ENCODE results near the gene C1orf167. TPM values are rescaled to one million over a fixed set of nuclear protein-coding genes. Genes with fewer than 3 reads are reported as not detected.

Gene C1orf167
- total RNA-seq, 1 donor from 2014 or later = 6.8 TPM

GRCh38 chr1:11804666-11805421 is 42.9 kb downstream of the C1orf167 start:
- peaks cover 51 to 74% (median 62%) of the 10 kb centered on the region in 3 donors for H3K4me1 ChIP-seq (ENCODE audit: control insufficient read depth in 3 of 3, insufficient read depth in 3 of 3, low read length in 3 of 3)
- peak overlapping the region; percentile 81 to 90 (median 88) for H3K4me3 ChIP-seq (ENCODE audit: low read length in 3 of 3)
- H3K9ac ChIP-seq (ENCODE audit: low read depth in 1 of 3, low read length in 3 of 3) = peak overlapping the region; percentile 95 to 99 (median 98)
- H3K36me3 ChIP-seq (ENCODE audit: control insufficient read depth in 3 of 3, insufficient read depth in 3 of 3, low read length in 3 of 3) = peaks cover 25 to 31% (median 28%) of the 10 kb centered on the region in 3 donors
- peak overlapping the region; percentile 99 for H3K27ac ChIP-seq (ENCODE audit: low read depth, low read length)
- no peaks in the 10 kb centered on the region for H3K9me3 ChIP-seq (ENCODE audit: control insufficient read depth in 3 of 3, low read length in 3 of 3)
- no peaks in the 10 kb centered on the region for H3K27me3 ChIP-seq (ENCODE audit: control insufficient read depth in 3 of 3, insufficient read depth in 3 of 3, low read length in 3 of 3)

- H3K27ac ChIP-seq (ENCODE audit: low read depth, low read length) = peak within 1 kb of the TSS; percentile 99
- peaks cover 20 to 23% (median 23%) of the 10 kb centered on the region in 3 donors for H3K36me3 ChIP-seq (ENCODE audit: control insufficient read depth in 3 of 3, insufficient read depth in 3 of 3, low read length in 3 of 3)
- H3K9ac ChIP-seq (ENCODE audit: low read depth in 1 of 3, low read length in 3 of 3) = peak within 1 kb of the TSS; percentile 95 to 99 (median 98)
- H3K4me3 ChIP-seq (ENCODE audit: low read length in 3 of 3) = peak within 1 kb of the TSS; percentile 81 to 94 (median 90)
- H3K27me3 ChIP-seq (ENCODE audit: control insufficient read depth in 3 of 3, insufficient read depth in 3 of 3, low read length in 3 of 3) = no peaks in the 10 kb centered on the region
- H3K9me3 ChIP-seq (ENCODE audit: control insufficient read depth in 3 of 3, low read length in 3 of 3) = no peaks in the 10 kb centered on the region
- peaks cover 51 to 66% (median 59%) of the 10 kb centered on the region in 3 donors for H3K4me1 ChIP-seq (ENCODE audit: control insufficient read depth in 3 of 3, insufficient read depth in 3 of 3, low read length in 3 of 3)
Measured at GRCh38 chr1:11805422-11806306, 43.7 kb downstream of the C1orf167 start, which contains the start of the genes CLCN6 and MTHFR. TSS of gene CLCN6 (plus strand) at chr1:11806191. CDS start at chr1:11806263, 72 bp downstream. TSS of gene MTHFR (minus strand) at chr1:11805964. CDS start at chr1:11803116, 2,848 bp downstream.

GRCh38 chr1:11806307-11806936 is 44.4 kb downstream of the C1orf167 start:
- H3K27me3 ChIP-seq (ENCODE audit: control insufficient read depth in 3 of 3, insufficient read depth in 3 of 3, low read length in 3 of 3) = no peaks in the 10 kb centered on the region
- H3K4me3 ChIP-seq (ENCODE audit: low read length in 3 of 3) = peak overlapping the region; percentile 81 to 94 (median 90)
- H3K36me3 ChIP-seq (ENCODE audit: control insufficient read depth in 3 of 3, insufficient read depth in 3 of 3, low read length in 3 of 3) = peaks cover 13 to 15% (median 15%) of the 10 kb centered on the region in 3 donors
- H3K9ac ChIP-seq (ENCODE audit: low read depth in 1 of 3, low read length in 3 of 3) = peak overlapping the region; percentile 79 to 99 (median 82)
- H3K9me3 ChIP-seq (ENCODE audit: control insufficient read depth in 3 of 3, low read length in 3 of 3) = no peaks in the 10 kb centered on the region
- peak overlapping the region; percentile 99 for H3K27ac ChIP-seq (ENCODE audit: low read depth, low read length)
- H3K4me1 ChIP-seq (ENCODE audit: control insufficient read depth in 3 of 3, insufficient read depth in 3 of 3, low read length in 3 of 3) = peaks cover 46 to 58% (median 51%) of the 10 kb centered on the region in 3 donors

- Histone ChIP-seq H3K27ac (ENCODE audit: low read depth, low read length) (peak overlapping the region; percentile 99), H3K4me3 (ENCODE audit: low read length in 3 of 3) (peak overlapping the region; percentile 81 to 94 (median 90)), H3K9me3 (ENCODE audit: control insufficient read depth in 3 of 3, low read length in 3 of 3) (no peaks in the 10 kb centered on the region), H3K36me3 (ENCODE audit: control insufficient read depth in 3 of 3, insufficient read depth in 3 of 3, low read length in 3 of 3) (peaks cover 14 to 19% (median 17%) of the 10 kb centered on the region in 3 donors), H3K4me1 (ENCODE audit: control insufficient read depth in 3 of 3, insufficient read depth in 3 of 3, low read length in 3 of 3) (peaks cover 40 to 51% (median 44%) of the 10 kb centered on the region in 3 donors), H3K9ac (ENCODE audit: low read depth in 1 of 3, low read length in 3 of 3) (peak overlapping the region; percentile 79 to 99 (median 82)), H3K27me3 (ENCODE audit: control insufficient read depth in 3 of 3, insufficient read depth in 3 of 3, low read length in 3 of 3) (no peaks in the 10 kb centered on the region)
Measured at GRCh38 chr1:11807133-11807532, 45.1 kb downstream of the C1orf167 start.

- no peaks in the 10 kb centered on the region for H3K9me3 ChIP-seq (ENCODE audit: control insufficient read depth in 3 of 3, low read length in 3 of 3)
- H3K9ac ChIP-seq (ENCODE audit: low read depth in 1 of 3, low read length in 3 of 3) = no peak overlapping the region
- peaks cover 0 to 3% (median 2%) of the 10 kb centered on the region in 3 donors for H3K4me1 ChIP-seq (ENCODE audit: control insufficient read depth in 3 of 3, insufficient read depth in 3 of 3, low read length in 3 of 3)
- peaks cover 38 to 47% (median 40%) of the 10 kb centered on the region in 3 donors for H3K36me3 ChIP-seq (ENCODE audit: control insufficient read depth in 3 of 3, insufficient read depth in 3 of 3, low read length in 3 of 3)
- H3K27ac ChIP-seq (ENCODE audit: low read depth, low read length) = no peak overlapping the region
- H3K4me3 ChIP-seq (ENCODE audit: low read length in 3 of 3) = no peak overlapping the region
- no peaks in the 10 kb centered on the region for H3K27me3 ChIP-seq (ENCODE audit: control insufficient read depth in 3 of 3, insufficient read depth in 3 of 3, low read length in 3 of 3)
Measured at GRCh38 chr1:11813021-11813420, 51.0 kb downstream of the C1orf167 start.

- H3K36me3 ChIP-seq (ENCODE audit: control insufficient read depth in 3 of 3, insufficient read depth in 3 of 3, low read length in 3 of 3) = peaks cover 39 to 60% (median 49%) of the 10 kb centered on the region in 3 donors
- no peaks in the 10 kb centered on the region for H3K9me3 ChIP-seq (ENCODE audit: control insufficient read depth in 3 of 3, low read length in 3 of 3)
- no peaks in the 10 kb centered on the region for H3K4me1 ChIP-seq (ENCODE audit: control insufficient read depth in 3 of 3, insufficient read depth in 3 of 3, low read length in 3 of 3)
- no peak overlapping the region for H3K27ac ChIP-seq (ENCODE audit: low read depth, low read length)
- H3K4me3 ChIP-seq (ENCODE audit: low read length in 3 of 3) = no peak overlapping the region
- no peaks in the 10 kb centered on the region for H3K27me3 ChIP-seq (ENCODE audit: control insufficient read depth in 3 of 3, insufficient read depth in 3 of 3, low read length in 3 of 3)
- no peak overlapping the region for H3K9ac ChIP-seq (ENCODE audit: low read depth in 1 of 3, low read length in 3 of 3)
Measured at GRCh38 chr1:11817192-11817591, 55.2 kb downstream of the C1orf167 start.

GRCh38 chr1:11822091-11822490 is 60.1 kb downstream of the C1orf167 start:
- Histone ChIP-seq H3K27ac (ENCODE audit: low read depth, low read length) (no peak overlapping the region), H3K4me3 (ENCODE audit: low read length in 3 of 3) (no peak overlapping the region), H3K9me3 (ENCODE audit: control insufficient read depth in 3 of 3, low read length in 3 of 3) (no peaks in the 10 kb centered on the region), H3K36me3 (ENCODE audit: control insufficient read depth in 3 of 3, insufficient read depth in 3 of 3, low read length in 3 of 3) (peaks cover 54 to 76% (median 67%) of the 10 kb centered on the region in 3 donors), H3K9ac (ENCODE audit: low read depth in 1 of 3, low read length in 3 of 3) (no peak overlapping the region), H3K4me1 (ENCODE audit: control insufficient read depth in 3 of 3, insufficient read depth in 3 of 3, low read length in 3 of 3) (no peaks in the 10 kb centered on the region), H3K27me3 (ENCODE audit: control insufficient read depth in 3 of 3, insufficient read depth in 3 of 3, low read length in 3 of 3) (no peaks in the 10 kb centered on the region)

GRCh38 chr1:11823366-11824137 is 61.6 kb downstream of the C1orf167 start:
- H3K9ac ChIP-seq (ENCODE audit: low read depth in 1 of 3, low read length in 3 of 3) = peak overlapping the region in 1 of 3 donors; percentile 20
- H3K36me3 ChIP-seq (ENCODE audit: control insufficient read depth in 3 of 3, insufficient read depth in 3 of 3, low read length in 3 of 3) = peaks cover 58 to 78% (median 73%) of the 10 kb centered on the region in 3 donors
- H3K4me1 ChIP-seq (ENCODE audit: control insufficient read depth in 3 of 3, insufficient read depth in 3 of 3, low read length in 3 of 3) = no peaks in the 10 kb centered on the region
- H3K27ac ChIP-seq (ENCODE audit: low read depth, low read length) = no peak overlapping the region
- no peak overlapping the region for H3K4me3 ChIP-seq (ENCODE audit: low read length in 3 of 3)
- no peaks in the 10 kb centered on the region for H3K9me3 ChIP-seq (ENCODE audit: control insufficient read depth in 3 of 3, low read length in 3 of 3)
- no peaks in the 10 kb centered on the region for H3K27me3 ChIP-seq (ENCODE audit: control insufficient read depth in 3 of 3, insufficient read depth in 3 of 3, low read length in 3 of 3)

GRCh38 chr1:11825131-11825530 is 63.1 kb downstream of the C1orf167 start:
- H3K27me3 ChIP-seq (ENCODE audit: control insufficient read depth in 3 of 3, insufficient read depth in 3 of 3, low read length in 3 of 3) = no peaks in the 10 kb centered on the region
- H3K27ac ChIP-seq (ENCODE audit: low read depth, low read length) = no peak overlapping the region
- H3K9ac ChIP-seq (ENCODE audit: low read depth in 1 of 3, low read length in 3 of 3) = no peak overlapping the region
- H3K36me3 ChIP-seq (ENCODE audit: control insufficient read depth in 3 of 3, insufficient read depth in 3 of 3, low read length in 3 of 3) = peaks cover 67 to 81% (median 77%) of the 10 kb centered on the region in 3 donors
- H3K4me1 ChIP-seq (ENCODE audit: control insufficient read depth in 3 of 3, insufficient read depth in 3 of 3, low read length in 3 of 3) = no peaks in the 10 kb centered on the region
- H3K9me3 ChIP-seq (ENCODE audit: control insufficient read depth in 3 of 3, low read length in 3 of 3) = no peaks in the 10 kb centered on the region
- no peak overlapping the region for H3K4me3 ChIP-seq (ENCODE audit: low read length in 3 of 3)

Data from skeletal muscle tissue (tissue), 4 donors.